Gastrocnemius medialis (tissue), 4 donors: ENCODE data around the gene KLHL11.

ENCODE experiments used
- CTCF ChIP-seq, 5 experiments: fragments of 450-650 bp in 3 of 5; fragments of 200-600 bp in 2 of 5; sonication (generic) in 2 of 5; IDR thresholded peaks in 4 of 5; conservative IDR thresholded peaks in 1 of 5; 1 replicate in 4 of 5; 2 replicates in 1 of 5; pipeline ENCODE4 v1.5.1; 2016 to 2019; ENCODE audit warnings: antibody characterized with exemption in 5 of 5, mild to moderate bottlenecking in 3 of 5, moderate library complexity in 3 of 5
- POLR2A ChIP-seq, 2 donors: fragments of 450-650 bp; IDR thresholded peaks; one replicate each; pipeline ENCODE4 v1.6.1; 2017; ENCODE audit warnings: antibody characterized with exemption in 2 of 2, mild to moderate bottlenecking in 2 of 2, moderate library complexity in 2 of 2

GRCh38 chr17:41895617-41896016 is 30.4 kb upstream of the KLHL11 start:
- TF ChIP-seq CTCF (IDR thresholded peaks at IDR 0.05 in 4 of 5, conservative IDR thresholded peaks at IDR 0.05 in 1 of 5) = no peak
- TF ChIP-seq POLR2A (IDR thresholded peaks at IDR 0.05) = no peak
